ENCODE data around the gene LAGE3. TPM values are rescaled to one million over a fixed set of nuclear protein-coding genes. Genes with fewer than 3 reads are reported as not detected.
A peak's percentile ranks its signal among the peaks of the same experiment; 100 is the strongest.

Gene LAGE3
- total and polyA plus RNA-seq, 8 donors, result 14.9 to 24.2 (median 19.5) TPM

DNA sequence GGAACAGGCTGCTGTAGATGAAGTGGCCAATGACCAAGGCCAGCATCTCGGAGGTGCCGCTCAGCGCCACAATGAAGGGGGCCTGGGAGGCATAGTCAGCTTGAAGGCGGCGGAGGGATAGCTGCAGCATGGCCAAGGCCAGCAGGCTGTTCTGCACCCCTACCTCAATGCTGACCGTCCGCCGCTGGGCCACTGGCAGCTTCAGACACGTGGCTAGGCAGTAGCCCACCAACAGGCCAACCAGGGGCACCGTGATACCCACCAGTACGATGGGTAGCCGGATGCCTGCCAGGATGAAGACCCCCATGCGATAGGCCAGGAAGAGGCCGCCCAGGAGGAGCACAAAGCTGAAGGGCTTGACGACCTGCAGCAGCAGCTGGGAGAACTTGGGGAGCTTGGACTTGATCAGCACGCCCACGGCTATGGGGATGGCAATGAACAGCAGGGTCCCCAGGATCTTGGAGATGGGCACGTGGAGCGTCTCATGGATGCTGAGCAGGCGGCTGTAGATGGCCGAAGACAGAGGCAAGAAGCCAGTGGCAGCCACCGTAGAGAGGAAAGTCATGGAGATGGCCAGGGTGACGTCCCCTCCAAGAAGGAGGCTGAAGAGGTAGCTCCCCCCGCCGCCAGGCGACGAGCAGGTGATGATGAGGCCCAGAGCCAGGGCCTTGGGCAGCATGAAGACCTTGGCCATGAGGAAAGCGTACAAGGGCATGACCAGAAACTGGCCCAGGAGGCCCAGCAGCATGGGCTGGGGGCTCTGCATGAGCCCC is 8.6 kb upstream of the LAGE3 start:
- peaks cover 6 to 46% of the 10 kb centered on the region in 2 donors for H3K4me1 ChIP-seq
- no peaks in the 10 kb centered on the region for H3K9me3 ChIP-seq
- intact Hi-C loops (cut with DNase I), result no loop called here
- TF ChIP-seq CTCF (IDR thresholded peaks at IDR 0.05), result no peak
- peaks cover 0 to 17% of the 10 kb centered on the region in 2 donors for H3K36me3 ChIP-seq
- ATAC-seq (no peak), DNase-seq (no peak)
- H3K4me3 ChIP-seq, result no peak overlapping the region
- no peaks in the 10 kb centered on the region for H3K27me3 ChIP-seq
- peak overlapping the region in 1 of 2 donors; percentile 74 for H3K27ac ChIP-seq

DNA sequence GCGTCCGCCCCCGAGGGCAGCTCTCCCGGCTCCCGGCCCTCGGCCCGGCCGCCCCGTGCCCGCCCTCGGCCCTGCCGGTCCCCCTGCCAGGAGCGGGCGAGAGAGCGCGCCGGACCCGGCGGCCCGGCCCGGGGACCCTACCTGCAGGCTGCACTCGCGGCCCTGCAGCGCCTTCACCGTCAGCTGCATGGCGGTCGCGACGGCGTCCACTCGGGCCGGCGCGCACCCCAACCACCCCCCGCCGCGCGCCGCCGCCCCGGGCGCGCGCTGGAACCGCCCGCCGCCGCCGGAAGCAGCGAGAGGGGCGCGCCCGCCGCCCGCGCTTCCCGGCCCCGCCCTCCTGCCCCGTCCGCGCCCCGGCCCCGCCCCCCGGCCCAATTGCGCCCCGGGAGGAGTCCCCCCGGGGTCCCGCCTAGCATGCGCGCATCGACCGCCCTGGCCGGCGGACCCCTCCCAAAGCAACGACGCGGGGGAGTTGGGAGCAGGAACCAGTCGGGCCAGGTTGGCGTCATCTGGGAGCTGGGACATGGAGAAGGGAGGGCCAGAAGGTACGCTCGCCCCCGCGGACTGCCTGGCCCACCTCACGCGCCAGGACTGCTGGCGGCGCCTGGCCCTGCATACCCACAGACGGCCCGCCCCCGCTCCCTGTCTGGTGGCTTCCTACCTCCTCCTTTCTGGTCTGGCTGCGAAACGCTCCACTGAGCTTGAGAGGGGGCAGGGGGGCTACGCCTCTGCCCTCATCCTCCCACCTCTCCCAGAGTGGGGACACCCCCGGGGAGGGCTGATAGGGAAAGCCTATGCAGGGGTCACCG is 7.5 kb upstream of the LAGE3 start, which contains the start of gene UBL4A:
Gene UBL4A, minus strand, starts transcription at position 220 of the 812 bp plus-strand sequence. Its CDS starts 31 bp downstream, at position 189.
- TF ChIP-seq CTCF (IDR thresholded peaks at IDR 0.05), result no peak
- peak; percentile 54 for ATAC-seq
- intact Hi-C loops (cut with DNase I), result no loop called here

DNA sequence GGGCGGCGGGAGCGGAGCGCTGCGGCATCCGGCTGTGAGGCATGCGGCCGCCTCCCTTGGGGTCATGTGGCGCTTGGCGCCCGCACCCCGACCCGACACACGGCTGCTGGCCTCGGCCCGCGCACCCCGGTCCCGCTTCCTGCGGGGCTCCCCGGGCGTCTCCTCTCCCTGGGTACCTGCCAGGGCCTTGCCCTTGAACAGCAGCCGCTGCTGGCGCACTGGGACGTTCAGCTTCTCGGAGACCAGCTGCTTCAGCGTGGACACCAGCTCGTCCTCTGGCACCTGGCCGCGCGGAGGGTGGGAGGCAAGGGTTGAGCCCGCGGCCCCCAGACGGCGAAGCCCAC is 6.9 kb upstream of the LAGE3 start:
- intact Hi-C loops (cut with DNase I), result no loop called here

More for the DNA sequence above, 7.5 kb upstream of the LAGE3 start, which contains the start of gene UBL4A:
- Histone ChIP-seq H3K9me3 (no peaks in the 10 kb centered on the region), H3K4me1 (peaks cover 6 to 46% of the 10 kb centered on the region in 2 donors), H3K36me3 (peaks cover 0 to 17% of the 10 kb centered on the region in 2 donors), H3K27me3 (no peaks in the 10 kb centered on the region), H3K4me3 (peak within 1 kb of the TSS; percentile 54 to 68), H3K27ac (peak within 1 kb of the TSS; percentile 70 to 80)
- DNase-seq, result peak; percentile 36 to 87 (median 74)

DNA sequence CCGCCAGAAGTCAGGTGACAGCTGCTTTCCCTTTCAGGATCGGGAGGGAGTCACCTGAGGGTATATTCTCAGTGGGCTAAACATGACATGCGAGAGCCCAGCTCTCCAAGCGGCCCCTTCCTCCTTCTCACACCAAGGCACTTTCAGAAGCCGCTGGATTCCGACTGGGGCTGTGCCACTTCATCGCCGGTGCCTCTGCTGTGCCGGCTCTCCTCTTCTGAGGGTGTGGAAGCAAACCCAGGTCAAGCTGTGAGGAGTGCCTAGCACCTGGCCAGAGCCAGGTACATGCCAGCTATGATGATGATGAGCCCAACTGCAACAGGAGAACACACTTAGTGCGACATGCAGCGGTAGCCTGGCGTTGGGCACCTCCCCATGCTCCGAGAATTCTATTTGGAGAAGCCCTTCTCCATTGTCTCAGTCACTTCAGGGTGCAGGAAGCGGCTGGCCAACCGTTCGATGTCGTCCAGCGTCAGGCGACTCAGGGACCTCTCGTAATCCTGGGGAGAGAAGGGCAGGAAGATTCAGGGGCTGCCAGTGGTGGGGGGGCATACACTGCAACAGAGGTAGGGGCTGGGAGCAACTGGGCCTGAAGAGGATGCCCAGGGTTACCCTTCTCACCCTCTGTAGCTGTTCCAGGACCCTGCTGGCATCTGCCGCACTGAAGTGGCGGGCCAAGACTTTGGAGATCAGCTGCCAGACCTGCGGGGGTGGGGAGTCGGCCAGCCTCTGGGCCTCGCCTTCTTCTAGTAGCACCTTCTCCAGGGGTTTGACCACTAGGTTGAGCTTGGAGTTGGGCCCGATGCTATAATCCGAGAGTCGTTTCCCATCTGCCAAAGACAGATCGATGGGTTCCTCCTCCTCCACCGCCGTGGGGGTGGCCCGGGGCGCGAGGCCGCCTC is 6.3 kb upstream of the LAGE3 start:
- Histone ChIP-seq H3K4me3 (peak overlapping the region; percentile 54 to 68), H3K4me1 (peaks cover 6 to 46% of the 10 kb centered on the region in 2 donors), H3K27me3 (no peaks in the 10 kb centered on the region), H3K9me3 (no peaks in the 10 kb centered on the region), H3K27ac (peak overlapping the region; percentile 70 to 80), H3K36me3 (peaks cover 0 to 17% of the 10 kb centered on the region in 2 donors)
- no peak for TF ChIP-seq CTCF (IDR thresholded peaks at IDR 0.05)
- intact Hi-C loops (cut with DNase I), result no loop called here
- DNase-seq, result no peak
- no peak for ATAC-seq

More for the DNA sequence above, 6.9 kb upstream of the LAGE3 start:
- ATAC-seq (no peak), DNase-seq (no peak)
- no peaks in the 10 kb centered on the region for H3K9me3 ChIP-seq
- peak overlapping the region; percentile 70 to 80 for H3K27ac ChIP-seq
- TF ChIP-seq CTCF (IDR thresholded peaks at IDR 0.05), result no peak
- peak overlapping the region; percentile 54 to 68 for H3K4me3 ChIP-seq
- H3K36me3 ChIP-seq, result peaks cover 0 to 17% of the 10 kb centered on the region in 2 donors
- peaks cover 6 to 46% of the 10 kb centered on the region in 2 donors for H3K4me1 ChIP-seq
- H3K27me3 ChIP-seq, result no peaks in the 10 kb centered on the region
